GM10847 (cell line): ENCODE measurements around the gene ABLIM2.

ENCODE experiments used
- POLR2A ChIP-seq: IDR thresholded peaks from 2 replicates; pipeline ENCODE4 v1.6.1; 2011; ENCODE audit not compliant: insufficient read length; ENCODE audit errors: extremely low read depth

The ABLIM2 gene

DNA sequence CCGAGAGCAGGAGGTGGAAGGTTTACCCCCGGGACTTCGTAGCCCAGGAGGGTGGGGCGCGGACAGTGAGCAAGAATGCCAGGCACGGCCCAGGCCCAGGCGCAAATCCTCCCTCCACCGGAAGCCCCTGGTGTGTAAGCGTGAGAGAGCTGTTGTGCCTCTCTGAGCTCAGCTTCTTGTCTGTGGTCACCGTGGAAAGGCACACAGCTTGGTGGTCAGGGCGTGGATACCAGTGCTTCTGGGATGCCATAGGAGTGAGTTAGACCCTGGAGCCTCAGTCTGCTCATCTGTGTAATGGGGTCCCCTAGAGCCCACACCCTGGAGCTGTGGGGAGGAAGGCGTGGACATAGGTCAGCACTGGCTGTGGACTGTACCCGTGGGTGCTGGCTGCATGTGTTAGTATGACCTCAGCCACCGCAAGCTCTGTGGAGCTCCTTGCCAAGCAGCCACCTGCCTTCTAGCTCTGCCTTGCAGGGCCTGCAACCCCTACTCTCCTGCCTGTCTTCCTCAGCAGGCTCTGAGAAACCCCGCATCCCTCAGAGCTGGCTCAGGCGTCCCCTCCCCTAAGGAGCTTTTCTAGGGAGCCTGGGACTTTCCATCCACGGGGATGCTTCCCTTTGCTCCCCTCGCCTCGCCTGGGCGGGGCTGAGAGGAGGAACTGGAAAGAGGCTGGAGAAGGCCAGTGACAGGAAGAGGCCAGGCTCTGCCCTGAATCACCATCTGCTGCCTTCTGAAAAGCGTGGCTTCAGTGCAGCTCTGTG lies 190.9 kb downstream of the ABLIM2 start:
- no peak for TF ChIP-seq POLR2A

DNA sequence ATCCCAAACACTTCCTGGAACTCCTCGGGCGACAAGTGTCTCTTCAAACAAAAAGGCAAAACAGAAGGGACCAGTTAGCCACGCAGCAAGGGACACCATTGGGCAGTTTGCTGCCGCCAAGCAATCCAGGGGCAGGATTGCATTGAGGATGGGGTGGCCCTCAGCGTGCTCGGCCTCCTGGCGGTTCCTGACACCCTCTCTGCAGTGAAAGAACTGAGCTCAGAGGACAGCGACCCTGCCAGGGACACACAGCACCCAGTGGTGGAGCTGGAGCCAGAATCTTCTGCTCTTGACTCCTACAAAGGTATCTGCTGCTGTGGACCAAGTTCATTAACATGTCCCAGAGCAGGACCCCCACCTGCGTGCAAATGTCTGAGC lies 191.6 kb downstream of the ABLIM2 start:
- TF ChIP-seq POLR2A, result no peak

DNA sequence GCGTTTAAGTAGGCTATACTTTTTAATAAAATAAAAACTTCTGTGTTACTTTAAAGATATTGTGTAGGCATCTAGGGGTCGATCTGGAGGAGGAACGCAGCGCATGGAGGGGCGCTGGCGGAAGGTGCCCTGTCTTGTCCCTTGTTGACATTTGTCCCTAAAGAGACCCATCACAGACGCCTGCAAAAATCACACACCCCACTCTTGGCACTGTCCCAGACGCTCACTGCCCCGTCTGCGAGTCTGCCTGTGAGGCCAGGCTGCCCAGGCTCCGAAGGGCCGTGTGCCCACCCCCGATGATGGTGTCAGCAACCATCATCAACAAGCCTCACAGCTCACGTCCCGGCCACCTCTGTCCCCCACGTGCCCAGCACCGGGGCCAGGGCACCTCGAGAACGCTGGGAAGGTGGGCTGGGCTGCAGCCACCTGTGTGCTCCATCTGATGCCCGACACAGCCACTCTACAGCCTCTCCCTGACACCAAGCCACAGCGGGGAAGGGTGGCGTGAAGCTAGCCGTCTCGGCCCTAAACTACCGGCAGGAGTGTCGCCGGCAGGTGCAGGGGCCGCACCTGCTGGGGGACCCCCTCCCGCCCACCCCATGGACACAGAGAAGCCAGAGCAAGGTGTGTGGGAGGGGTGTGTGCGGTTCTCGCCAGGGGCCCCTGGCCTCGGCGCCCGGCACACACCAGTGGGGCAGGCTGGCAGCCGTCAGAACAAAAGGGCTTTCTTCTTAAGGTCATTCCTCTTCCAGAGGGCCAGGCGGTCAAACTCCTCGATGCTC lies 192.1 kb downstream of the ABLIM2 start:
- no peak for TF ChIP-seq POLR2A

DNA sequence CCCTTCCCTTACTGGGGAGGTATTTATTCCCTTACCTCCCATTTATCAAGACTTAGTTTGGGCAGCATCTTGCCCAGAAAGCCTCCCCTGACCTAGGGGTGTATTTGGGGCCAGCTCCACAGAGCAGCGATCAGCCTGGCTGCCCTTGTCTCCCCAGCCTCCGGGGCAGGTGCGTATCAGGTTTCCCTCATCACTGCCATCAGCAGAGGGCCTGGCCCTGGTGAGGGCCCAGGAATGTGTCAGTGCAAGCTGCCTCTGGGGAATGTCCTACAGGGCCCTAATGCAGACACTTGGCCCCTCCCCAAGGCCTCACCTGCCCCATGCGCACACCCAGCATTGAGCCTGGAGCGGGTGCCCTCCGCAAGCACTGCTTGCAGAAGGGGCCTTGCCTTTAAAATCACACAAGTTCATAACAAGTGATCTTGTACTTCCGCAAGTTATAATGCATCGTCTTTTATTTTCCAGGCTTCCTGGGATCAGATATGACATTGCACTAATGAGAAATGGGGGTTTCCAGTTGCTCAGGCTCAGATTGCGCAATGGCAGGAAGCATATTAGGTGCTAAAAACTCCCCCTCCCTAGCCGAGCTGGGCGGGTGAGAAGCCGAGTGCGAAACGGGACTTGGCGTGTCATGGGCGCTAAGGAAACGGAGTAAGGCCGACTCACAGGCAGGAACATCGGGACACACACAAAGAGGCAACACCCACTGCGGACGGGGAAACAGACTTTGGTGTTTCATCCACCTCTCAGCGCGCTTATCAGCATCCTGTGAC lies 193.5 kb downstream of the ABLIM2 start:
- TF ChIP-seq POLR2A, result no peak

DNA sequence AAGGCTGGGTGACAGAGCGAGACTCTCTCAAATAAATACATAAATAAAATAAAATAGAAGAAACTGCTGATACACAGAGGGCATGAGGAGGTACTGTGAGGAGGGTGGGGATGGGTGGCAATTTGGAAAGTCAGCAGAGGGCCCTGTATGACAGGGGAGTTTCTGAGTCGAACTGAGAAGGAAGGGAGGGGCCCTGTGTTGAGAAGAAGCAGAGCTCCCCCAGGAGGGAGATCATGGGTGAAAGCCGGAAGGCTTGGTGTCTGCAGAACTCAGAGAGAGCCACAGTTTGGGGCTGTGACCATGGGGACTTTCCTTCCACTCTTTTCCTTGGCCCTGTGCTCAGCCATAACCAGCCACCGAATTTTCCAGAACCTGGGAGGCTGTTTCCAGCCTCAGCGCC lies 194.2 kb downstream of the ABLIM2 start:
- TF ChIP-seq POLR2A, result no peak

DNA sequence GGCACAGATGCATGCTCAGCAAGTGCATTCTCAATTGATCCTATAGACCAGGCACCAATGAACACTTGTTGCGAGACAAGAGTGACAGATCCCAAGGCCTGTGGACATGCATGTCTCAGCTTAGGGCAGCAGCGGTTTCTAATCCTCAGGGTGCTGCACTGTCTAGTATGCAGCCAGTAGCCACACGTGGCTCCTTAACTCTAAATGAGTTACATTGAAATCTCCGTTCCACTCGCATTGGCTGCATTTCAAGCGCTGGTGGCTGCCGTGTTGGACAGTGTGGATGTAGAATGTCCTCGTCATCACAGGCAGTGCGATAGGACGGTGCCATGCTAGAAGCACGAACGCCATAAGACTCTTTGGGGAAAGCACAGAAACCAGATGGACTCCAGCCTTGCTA lies 194.9 kb downstream of the ABLIM2 start:
- TF ChIP-seq POLR2A, result no peak

DNA sequence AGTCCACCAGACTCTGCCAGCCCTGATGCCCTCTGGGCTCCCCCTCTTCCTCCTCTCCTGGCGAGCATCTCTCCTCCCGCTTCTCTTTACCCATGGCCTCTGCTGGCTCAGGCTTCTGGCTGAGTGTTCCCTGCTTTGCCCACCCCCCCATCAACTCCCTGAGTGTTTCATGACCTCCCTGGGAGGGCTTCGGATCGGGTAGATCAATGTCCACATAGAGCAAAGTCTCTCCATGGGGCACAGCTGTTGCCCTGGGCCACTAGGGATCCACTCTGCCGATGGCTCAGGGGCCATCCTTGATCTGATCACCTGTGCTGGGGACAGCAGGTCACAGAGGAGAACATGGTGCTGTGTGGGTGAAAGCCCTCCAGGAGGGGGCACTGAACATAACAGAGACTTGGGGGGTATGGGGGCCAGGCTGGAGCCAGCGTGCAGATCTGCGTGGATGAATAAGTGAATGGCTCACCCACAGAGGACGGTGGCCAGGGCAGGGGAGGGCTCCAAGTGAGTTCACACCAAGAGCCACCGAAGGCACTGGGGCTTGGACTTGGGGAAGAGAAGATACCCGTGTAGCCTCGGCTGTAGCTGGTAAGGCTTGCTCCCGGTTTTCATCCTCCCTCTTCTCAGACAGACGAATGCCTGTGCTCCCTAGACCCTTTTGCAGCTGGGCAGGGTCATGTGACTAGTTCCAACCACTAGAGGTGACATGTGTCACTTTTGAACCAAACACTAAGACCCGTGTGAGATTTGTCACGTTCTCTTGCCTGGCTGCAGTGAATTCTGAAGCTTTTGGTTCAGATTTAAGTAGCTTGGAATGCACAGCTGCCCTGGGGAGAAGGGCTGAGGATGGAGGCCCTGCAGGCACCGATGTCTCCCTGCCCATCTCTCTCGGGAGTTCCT lies 195.8 kb downstream of the ABLIM2 start:
- no peak for TF ChIP-seq POLR2A

DNA sequence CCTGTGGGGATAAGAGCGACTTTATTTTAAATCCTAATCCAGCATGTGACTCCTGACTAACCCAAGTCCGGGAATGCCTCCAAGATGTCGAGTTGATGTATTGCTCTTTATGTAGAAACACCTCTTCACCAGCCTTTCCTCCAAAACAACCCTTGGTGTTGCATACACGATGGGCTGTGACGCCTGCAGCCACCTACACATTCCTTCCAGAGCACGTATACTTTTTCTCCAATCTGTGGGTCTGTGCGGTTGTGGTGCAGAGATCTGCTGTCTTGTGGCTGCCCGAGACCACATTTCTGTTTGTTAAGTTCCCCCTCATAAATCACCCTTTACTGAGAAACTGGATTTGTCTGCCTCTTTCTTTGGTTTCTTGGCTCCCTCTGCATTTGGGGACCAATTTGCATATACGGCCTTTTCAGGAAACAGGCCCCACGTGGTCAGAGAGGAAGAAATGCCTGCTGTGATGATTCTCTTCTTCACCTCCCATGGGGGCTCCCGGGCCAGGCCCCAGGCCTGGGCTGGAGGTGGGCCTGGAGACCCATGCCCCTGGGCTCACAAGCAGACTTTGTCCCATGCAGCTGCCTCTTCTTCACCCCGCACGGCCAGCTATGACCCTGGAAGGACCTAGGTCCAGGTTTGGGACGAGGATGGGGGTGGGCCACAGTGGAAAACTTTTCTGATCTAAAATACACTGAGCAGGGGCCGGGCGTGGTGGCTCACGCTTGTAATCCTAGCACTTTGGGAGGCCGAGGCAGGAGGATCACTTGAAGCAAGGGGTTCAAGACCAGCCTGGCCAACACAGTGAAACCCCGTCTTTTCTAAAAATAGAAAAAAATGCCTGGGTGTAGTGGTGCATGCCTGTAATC lies 197.6 kb downstream of the ABLIM2 start:
- no peak for TF ChIP-seq POLR2A

DNA sequence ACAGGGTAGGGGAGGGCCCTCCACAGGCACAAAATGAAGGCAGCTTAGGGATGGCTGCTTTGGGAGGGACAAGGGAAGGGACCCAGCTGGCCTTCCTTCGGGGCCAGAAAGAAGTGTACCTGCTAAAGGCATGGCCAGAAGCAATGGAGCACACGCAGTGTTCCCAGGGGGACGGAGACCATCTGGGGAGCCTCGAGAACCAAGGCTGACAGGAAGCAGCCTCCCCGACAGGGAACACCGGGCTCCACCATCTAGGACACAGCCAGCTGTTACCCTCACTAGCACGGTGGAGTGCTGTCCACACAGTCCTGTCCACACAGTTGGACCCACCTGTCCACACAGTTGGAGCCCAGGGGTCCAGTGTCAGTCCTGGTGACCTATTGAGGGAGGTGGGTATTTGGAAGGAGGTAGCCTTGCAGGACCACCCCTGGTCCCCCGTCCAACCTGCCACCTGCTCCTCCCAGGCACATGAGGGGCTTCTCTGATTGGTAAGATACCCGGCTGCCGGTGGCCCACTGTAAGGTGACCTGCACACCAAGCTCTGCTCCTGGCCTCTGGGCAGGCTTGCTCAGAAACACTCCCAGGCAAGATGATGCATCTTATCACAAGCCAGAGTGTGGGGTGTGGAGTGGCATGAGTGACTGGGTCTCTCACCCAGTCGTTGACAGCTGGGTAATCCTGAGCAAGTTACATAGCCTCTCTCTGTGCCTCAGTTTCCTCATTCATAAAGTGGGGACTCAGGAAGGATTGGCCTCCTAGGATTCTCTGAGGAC lies 198.4 kb downstream of the ABLIM2 start:
- no peak for TF ChIP-seq POLR2A

DNA sequence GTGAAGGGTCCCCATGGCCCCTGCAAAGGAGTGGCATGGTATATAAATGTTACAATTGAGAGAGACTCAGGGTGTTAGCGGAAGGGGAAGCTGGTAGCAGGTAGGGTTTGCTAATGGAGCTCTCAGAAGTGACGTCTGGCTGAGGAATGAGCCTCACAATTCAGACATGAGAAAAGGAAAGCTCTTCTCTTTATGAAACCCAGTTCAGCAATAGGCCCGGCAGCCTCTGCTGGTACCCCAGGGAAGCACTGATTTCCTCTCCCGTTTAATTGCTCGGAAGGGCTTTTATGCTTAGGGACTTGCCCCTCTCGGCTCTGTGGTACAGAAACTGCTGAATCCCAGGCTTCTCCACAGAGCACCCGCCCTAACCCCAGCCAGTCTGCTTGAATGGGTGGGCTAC lies 199.5 kb downstream of the ABLIM2 start:
- no peak for TF ChIP-seq POLR2A

DNA sequence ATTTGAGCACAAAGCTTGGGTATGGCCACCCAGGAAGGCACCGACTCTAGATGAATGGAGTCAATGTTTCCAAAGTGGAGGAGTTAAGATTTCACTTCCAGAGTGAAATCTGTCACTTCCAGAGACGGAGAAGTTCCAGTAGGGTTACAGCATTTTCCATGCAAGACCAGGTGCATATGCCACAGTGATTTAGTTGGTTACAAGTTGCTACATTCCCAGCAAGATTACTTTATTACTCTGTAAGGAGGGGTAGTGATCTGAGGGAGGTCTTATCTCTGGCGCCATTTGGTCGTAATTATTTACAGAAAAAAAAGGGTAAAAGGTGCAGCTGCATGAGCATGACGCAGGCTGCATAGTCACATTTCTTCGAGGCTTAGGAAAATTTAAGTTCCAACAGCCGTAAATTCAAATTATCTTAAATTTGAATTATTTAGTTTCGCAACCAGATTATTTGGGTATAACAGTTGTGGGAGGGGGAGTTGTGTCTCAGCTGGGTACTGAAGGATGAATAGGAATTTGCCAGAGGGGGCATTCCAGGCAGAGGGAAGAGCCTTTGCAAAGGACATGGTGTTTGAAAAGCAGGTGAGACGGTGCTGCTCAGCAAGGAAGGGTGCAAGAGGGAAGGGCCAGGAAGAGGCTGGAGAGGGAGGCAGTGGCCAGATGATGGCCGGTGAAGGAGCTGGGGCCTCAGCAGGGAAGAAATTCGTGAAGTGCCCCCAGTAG lies 201.5 kb downstream of the ABLIM2 start:
- no peak for TF ChIP-seq POLR2A

DNA sequence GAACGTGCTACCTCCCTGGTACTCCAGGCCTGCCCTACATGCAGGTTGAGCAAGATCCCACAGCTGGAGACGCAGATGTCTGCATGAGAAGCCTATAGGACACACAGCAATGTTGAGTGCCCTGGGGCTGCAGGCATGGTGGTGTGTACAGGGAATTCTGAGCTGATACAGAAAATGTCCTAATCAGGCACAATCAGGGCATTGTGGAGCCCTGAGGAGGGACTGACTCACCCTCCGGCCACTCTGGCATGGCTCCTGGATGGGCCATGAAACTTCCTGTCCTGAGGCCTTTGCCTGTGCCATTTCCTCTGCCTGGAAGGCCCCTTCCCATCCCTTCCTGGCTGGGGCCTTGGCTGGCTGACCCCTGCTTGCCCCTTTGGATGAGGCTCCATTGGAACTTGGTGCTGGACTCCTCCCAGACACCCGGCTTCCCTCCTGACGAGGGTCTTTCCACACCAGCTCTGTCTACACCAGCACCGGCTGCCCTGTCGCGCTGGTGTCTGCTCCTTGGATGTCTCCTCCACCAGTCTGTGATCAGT lies 202.3 kb downstream of the ABLIM2 start:
- no peak for TF ChIP-seq POLR2A
